ENCODE measurements around the gene OR2F2.

- TF ChIP-seq GATA2 (IDR thresholded peaks at IDR 0.05; ENCODE audit: low read depth, low read length) (no peak), GATA3 (IDR thresholded peaks at IDR 0.05; ENCODE audit: low read depth, low read length) (no peak)
Observed at GRCh38 chr7:143885951-143886350, 49.1 kb upstream of the OR2F2 start.
